GM18520 (cell line): ENCODE measurements around the gene MYH7.
"Not testable (repeated sequence)": the region's sequence is repeated elsewhere in the genome, so short reads cannot be mapped to it uniquely, and the experiment has no call there.

ENCODE experiments used
- ATAC-seq: cut with Tn5 transposase; IDR thresholded peaks from one replicate; pipeline ENCODE4 v1.9.1; 2021; ENCODE audit not compliant: unreplicated experiment

Gene MYH7

DNA sequence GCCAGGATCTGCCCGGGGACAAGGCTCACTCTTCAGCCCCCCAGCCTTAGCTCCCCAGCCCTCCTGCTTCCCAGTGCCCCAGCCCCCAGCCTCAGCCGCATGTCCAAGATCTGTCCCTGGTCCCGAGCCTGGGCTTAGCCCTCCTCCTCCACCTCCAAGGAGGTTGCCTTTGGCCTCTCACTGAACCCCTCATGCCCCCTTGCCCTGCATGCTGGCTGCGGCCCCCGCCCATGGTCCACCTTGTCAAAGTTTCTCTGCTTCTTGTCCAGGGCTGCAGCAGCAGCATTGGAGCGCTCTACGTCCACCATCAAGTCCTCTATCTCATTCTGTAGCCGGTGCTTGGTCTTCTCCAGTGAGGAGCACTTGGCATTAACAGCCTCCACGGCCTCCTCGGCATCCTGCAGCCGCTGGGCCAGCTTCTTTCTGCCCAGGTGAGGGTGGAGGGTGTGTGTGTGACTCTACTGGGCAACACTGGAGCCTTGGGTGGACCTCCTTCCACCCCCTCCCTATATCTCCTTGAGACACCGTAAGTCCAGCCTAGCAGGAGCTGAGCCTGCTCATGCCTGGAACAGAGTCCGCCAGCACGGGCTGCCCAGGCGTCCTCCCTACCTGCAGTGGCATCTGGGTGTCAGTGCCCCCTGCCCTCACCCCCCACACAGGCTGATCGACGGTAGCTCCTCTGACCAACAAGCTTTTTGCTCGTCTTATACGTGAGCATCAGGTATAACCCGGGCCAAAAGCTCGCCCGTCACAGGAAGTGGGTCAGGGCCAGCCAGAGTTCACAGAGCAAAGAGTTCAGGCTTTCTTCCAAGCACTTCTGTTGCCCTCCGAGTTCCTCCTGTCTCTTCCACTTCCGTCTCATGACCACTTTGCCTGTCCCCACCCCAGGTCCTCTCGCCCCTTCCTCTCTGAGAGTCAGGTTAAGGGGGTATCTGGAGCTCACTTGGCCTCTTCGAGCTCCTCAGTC, 47.3 kb downstream of the MYH7 start:
- no peak for ATAC-seq

DNA sequence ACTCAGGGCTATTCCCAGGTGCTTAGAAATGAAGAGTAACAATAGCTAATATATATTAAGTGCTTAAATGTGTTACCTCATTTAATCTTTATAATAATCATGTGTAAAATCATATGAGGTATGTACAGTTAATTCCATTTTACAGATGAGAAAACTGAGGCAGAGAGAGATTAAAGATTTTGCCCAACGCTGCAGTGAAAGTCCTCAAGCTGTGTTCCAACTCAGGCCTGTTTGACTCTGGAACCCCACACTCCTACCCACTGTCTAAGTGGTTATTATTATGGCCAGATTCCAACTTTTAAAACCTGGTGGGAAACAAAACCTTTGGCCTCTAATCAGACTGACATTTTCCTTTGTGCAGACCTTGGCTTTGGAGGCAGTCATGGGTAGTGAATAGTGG, 48.5 kb downstream of the MYH7 start:
- no peak for ATAC-seq

- not testable (repeated sequence) for ATAC-seq
Measured at GRCh38 chr14:23386266-23386657, 49.2 kb downstream of the MYH7 start.

DNA sequence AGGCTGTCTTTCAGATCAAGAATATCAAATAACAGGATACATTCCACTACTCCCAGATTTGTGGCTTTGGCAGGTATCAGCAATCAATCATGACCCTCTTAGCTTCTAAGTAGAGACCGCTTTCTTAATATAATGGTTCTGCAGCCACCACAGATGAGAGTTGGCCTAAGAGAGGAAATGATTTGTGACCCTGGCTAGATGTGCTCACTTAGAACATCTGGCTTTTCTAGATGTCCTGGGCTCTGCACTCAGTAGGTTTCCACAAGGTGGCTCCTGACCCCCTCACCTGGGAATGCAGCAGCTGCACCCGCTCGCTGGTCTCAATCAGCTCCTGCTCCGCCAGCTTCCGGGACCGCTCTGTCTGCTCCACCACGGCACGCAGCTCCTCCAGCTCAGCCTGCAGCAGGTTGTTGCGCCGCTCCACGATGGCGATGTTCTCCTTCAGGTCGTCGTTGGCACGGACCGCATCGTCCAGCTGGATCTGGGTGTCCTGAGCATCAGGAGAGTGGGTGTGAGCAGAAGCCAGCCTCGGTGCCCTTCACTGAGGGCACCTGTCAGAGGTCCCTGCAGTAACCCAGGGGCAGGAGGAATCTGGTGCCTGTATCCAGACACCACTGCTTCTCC, 49.7 kb downstream of the MYH7 start:
- no peak for ATAC-seq

GRCh38 chr14:23385244-23385641, 50.2 kb downstream of the MYH7 start:
- no peak for ATAC-seq

DNA sequence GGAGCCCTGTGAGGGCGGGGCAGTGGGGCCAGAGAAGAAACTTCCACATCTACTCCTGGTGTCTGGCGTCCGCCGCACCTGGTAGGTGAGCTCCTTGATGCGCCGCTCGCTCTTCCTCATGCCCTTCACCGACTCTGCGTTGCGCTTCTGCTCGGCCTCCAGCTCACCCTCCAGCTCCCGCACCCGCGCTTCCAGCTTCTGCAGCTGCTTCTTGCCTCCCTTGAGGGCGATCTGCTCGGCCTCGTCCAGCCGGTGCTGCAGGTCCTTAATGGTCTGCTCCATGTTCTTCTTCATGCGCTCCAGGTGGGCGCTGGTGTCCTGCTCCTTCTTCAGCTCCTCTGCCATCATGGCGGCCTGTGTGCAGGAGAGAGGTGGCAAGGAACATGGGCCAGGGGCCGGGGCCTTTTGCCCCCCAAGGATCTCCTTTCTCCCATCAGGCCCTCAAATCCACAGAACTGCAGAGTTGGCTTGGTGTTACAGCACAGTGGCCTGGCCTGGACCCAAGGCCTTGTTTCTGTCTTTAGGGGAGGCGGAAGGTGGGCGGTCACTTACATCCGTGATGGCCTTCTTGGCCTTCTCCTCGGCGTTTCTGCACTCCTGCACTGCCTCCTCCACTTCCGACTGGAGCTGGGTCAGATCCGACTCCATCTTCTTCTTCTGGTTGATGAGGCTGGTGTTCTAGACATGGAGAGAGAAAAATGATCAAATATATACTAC, 50.9 kb downstream of the MYH7 start:
- no peak for ATAC-seq

DNA sequence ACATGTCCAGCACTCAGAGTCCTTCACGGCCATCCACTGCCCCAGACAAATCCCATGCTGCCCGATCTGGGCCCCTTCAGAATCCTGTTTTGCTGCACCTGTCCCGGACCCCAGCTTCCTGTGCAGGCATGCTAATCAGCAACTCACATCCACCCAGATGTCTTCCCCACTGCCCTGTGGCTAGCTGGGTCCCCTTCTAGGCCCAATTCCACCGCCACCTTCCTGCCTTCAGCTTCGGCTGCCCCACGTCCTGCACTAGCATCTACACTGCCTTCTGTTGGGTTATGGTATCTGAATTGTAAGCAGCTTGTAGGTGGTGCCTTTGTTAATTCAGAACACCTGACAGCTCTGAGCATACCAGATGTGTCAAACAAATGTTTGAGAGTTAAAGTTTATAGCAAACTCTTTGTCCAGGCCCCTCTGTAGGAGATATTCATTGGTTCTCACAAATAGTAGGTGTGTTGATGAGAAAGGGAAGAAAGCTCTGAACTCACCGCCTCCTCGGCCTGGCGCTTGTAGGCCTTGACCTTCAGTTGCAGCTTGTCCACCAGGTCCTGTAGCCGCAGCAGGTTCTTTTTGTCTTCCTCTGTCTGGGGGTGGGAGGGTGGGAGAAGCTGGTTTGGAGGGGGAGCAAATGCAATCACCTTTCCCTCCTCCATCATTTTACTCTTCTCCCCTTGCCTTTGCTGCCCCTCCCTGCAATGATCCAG, 52.6 kb downstream of the MYH7 start:
- ATAC-seq, result no peak

DNA sequence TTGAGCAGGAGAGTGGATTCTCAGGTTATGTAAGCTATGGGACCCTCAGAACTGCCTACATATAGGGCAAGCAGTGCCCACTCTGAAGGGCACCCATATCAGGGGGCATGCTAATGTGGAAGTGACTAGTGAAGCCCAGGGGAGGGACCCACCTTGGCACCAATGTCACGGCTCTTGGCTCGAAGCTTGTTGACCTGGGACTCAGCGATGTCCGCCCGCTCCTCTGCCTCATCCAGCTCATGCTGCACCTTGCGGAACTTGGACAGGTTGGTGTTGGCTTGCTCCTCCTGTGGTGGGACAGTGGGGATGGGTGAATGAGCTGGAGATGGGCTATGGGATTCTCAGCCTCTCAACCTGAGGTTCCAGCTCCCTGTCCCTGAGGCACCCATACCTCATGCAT, 53.2 kb downstream of the MYH7 start:
- ATAC-seq, result no peak

GRCh38 chr14:23381871-23382270, 53.6 kb downstream of the MYH7 start:
- ATAC-seq, result no peak

GRCh38 chr14:23380976-23381375, 54.5 kb downstream of the MYH7 start:
- no peak for ATAC-seq

- no peak for ATAC-seq
Measured at GRCh38 chr14:23380197-23380914, 55.1 kb downstream of the MYH7 start.

DNA sequence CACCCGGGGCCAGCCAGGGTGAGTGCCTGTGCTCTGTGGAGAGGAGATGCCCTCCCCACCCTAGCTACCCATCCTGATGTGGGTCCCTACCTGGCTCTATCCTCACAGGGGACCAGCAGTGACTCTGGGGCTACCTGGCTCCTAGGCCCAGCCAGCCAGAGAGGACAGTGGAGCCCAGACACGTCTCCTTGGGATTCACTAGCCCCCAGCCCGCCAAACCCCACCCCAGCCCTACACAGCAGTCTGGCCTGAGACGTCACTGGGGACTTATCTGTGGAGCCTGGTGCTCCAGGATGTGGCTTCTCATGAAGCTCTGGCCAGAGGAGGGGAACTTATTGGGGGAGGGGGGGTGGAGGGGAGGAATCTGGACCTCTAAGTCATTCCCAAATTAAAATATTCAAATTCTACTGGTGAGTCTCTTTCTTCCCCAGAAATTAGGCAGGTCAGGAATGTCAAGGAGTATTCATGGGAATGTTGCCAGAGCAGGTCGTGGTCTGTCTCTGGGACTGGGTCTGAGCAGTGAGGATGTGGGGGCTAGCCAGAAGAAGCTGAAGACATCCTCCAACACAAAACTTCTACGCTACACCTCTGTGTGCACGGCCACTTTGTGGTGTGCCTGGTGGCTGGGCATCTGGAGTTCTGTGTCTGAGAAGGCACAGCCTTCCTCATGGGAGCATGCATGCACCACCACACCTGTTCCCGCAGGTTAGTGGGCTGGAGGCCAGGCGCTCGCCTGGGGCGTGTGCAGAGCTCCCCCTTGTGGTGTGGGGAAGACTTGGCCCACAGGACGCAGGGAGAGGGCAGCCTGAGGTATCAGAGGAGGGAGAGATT, 55.9 kb downstream of the MYH7 start:
- ATAC-seq, result no peak

DNA sequence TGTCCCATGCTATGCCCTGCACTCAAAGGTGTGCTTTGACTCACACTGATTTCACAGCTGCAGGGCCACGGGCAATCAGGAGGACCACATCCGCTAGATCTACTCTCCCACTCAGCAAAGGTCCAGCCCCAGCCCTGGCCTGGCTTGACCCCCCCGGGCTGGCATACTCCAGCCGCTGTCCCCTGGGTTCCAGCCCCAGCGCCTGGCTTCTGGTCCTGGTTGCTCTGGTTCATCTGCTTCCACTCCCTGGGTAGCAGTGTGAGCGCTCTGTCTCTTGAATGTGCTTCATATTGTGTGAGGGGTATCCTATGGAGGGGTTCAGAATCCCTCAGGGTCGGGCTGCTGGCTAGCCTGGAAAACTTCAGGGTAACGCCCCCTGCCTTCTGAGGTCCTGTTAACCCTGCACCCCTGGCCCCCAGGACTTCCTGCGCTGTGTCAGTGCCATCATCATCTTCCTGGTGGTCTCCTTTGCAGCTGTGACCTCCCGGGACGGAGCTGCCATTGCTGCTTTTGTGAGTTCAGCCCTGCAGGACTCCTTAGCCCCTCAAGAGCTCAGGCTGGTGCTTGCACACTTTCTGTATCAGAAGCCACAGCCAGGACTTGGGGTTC, 56.7 kb downstream of the MYH7 start:
- no peak for ATAC-seq

- no peak for ATAC-seq
Measured at GRCh38 chr14:23377573-23378563, 57.6 kb downstream of the MYH7 start.

DNA sequence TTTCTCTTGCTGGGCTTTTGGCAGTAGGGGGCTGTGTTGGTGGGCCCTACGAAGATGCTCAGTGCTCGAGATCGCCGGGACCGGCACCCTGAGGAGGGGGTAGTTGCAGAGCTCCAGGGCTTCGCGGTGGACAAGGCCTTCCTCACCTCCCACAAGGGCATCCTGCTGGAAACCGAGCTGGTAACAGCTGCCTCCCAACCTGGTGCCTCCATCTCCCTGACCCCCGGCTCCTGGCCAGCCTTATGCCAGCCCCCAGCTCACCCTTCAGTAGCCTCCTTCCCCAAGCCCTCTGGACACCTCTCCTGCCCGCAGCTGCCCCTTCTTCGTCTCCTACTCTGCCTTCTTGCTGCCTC, 58.3 kb downstream of the MYH7 start:
- ATAC-seq, result no peak

DNA sequence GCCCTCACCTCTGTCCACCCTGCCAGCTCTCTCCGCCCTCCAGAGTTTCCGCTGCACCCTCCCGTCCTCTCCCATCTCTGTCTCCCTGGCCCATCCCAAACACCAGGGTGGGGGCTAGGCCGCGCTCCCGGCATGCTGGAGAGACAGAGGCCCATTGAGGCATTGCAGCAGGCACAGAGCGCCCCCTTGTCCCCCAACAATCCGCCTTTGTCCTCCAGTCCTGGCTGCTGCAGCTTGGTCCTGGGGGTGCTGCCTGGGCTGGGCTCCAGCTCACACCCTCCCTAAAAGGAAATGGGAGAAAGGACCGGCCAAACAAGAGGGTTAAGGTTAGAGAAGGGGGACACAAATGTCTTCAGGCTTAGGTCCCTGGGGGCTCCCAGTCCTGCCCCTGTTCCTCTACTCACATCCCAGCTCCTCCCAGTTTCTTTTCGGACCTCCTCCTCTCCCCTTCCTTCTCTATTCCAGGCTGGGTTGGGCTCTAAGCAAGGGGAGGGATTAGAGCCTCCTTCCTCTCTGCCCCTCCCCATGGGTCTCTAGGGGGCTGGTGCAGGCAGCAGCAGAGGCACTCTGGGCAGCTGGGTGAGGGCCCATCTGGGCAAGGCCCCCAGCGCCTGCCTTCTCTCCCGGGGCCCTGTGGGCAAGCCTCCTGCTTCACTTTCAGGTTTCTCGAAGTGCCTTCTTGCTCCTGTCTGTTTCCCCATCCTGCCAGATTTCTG, 58.8 kb downstream of the MYH7 start, which contains the start of gene CMTM5:
Gene CMTM5 (plus strand): TSS at position 565 of the 716 bp plus-strand sequence. CDS start 206 bp downstream, outside the sequence.
- ATAC-seq, result no peak

DNA sequence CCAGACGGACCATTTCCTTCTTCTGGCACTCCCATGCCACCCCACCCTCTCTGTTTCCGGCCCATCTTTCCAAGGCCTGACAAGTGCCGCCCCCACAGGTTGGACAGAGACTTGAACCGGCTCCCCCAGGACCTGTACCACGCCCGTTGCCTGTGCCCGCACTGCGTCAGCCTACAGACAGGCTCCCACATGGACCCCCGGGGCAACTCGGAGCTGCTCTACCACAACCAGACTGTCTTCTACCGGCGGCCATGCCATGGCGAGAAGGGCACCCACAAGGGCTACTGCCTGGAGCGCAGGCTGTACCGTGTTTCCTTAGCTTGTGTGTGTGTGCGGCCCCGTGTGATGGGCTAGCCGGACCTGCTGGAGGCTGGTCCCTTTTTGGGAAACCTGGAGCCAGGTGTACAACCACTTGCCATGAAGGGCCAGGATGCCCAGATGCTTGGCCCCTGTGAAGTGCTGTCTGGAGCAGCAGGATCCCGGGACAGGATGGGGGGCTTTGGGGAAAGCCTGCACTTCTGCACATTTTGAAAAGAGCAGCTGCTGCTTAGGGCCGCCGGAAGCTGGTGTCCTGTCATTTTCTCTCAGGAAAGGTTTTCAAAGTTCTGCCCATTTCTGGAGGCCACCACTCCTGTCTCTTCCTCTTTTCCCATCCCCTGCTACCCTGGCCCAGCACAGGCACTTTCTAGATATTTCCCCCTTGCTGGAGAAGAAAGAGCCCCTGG, 59.8 kb downstream of the MYH7 start:
- ATAC-seq, result no peak
